HG02885 (cell line): Measurements from ENCODE around the gene C6orf89.
"Not testable (repeated sequence)": the region's sequence is repeated elsewhere in the genome, so short reads cannot be mapped to it uniquely, and the experiment has no call there.

Experiments
- ATAC-seq: cut with Tn5 transposase; IDR thresholded peaks from one replicate; pipeline ENCODE4 v1.9.1; 2021; ENCODE audit warnings: mild to moderate bottlenecking; ENCODE audit not compliant: unreplicated experiment, poor library complexity

The C6orf89 gene

GRCh38 chr6:36942329-36942728 is 56.6 kb downstream of the C6orf89 start:
- not testable (repeated sequence) for ATAC-seq

- no peak for ATAC-seq
Measured at GRCh38 chr6:36944650-36945049, 58.9 kb downstream of the C6orf89 start.

- ATAC-seq = no peak
Measured at GRCh38 chr6:36945301-36945700, 59.5 kb downstream of the C6orf89 start.

GRCh38 chr6:36946526-36946925 is 60.8 kb downstream of the C6orf89 start:
- ATAC-seq = no peak

- ATAC-seq = no peak
Measured at GRCh38 chr6:36947570-36948351, 62.0 kb downstream of the C6orf89 start.

- ATAC-seq = not testable (repeated sequence)
Measured at GRCh38 chr6:36949076-36949475, 63.3 kb downstream of the C6orf89 start.

GRCh38 chr6:36949636-36950035 is 63.9 kb downstream of the C6orf89 start:
- no peak for ATAC-seq

GRCh38 chr6:36953931-36954261 is 68.1 kb downstream of the C6orf89 start:
- ATAC-seq = no peak

- ATAC-seq = no peak
Measured at GRCh38 chr6:36954262-36954931, 68.6 kb downstream of the C6orf89 start, which contains the start of gene PI16. Gene PI16 (plus strand): TSS chr6:36954738. CDS start chr6:36954761, 23 bp downstream.

- ATAC-seq = no peak
Measured at GRCh38 chr6:36955136-36955535, 69.4 kb downstream of the C6orf89 start.

GRCh38 chr6:36955671-36956445 is 70.1 kb downstream of the C6orf89 start:
- no peak for ATAC-seq

- no peak for ATAC-seq
Measured at GRCh38 chr6:36956446-36956820, 70.7 kb downstream of the C6orf89 start.

GRCh38 chr6:36957773-36958271 is 72.1 kb downstream of the C6orf89 start:
- ATAC-seq = no peak

- ATAC-seq = no peak
Measured at GRCh38 chr6:36958775-36959554, 73.2 kb downstream of the C6orf89 start.

- no peak for ATAC-seq
Measured at GRCh38 chr6:36959555-36960250, 74.0 kb downstream of the C6orf89 start.

- no peak for ATAC-seq
Measured at GRCh38 chr6:36961441-36962435, 76.0 kb downstream of the C6orf89 start.

- no peak for ATAC-seq
Measured at GRCh38 chr6:36962874-36963273, 77.1 kb downstream of the C6orf89 start.
